GM21576 (cell line): Measurements from ENCODE around the gene CRTC2.
"Not testable (repeated sequence)": the region's sequence is repeated elsewhere in the genome, so short reads cannot be mapped to it uniquely, and the experiment has no call there.

Experiments used
- ATAC-seq: cut with Tn5 transposase; IDR thresholded peaks from one replicate; pipeline ENCODE4 v1.9.1; 2021; ENCODE audit warnings: mild to moderate bottlenecking, moderate library complexity; ENCODE audit not compliant: unreplicated experiment

Gene CRTC2, protein sequence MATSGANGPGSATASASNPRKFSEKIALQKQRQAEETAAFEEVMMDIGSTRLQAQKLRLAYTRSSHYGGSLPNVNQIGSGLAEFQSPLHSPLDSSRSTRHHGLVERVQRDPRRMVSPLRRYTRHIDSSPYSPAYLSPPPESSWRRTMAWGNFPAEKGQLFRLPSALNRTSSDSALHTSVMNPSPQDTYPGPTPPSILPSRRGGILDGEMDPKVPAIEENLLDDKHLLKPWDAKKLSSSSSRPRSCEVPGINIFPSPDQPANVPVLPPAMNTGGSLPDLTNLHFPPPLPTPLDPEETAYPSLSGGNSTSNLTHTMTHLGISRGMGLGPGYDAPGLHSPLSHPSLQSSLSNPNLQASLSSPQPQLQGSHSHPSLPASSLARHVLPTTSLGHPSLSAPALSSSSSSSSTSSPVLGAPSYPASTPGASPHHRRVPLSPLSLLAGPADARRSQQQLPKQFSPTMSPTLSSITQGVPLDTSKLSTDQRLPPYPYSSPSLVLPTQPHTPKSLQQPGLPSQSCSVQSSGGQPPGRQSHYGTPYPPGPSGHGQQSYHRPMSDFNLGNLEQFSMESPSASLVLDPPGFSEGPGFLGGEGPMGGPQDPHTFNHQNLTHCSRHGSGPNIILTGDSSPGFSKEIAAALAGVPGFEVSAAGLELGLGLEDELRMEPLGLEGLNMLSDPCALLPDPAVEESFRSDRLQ

DNA sequence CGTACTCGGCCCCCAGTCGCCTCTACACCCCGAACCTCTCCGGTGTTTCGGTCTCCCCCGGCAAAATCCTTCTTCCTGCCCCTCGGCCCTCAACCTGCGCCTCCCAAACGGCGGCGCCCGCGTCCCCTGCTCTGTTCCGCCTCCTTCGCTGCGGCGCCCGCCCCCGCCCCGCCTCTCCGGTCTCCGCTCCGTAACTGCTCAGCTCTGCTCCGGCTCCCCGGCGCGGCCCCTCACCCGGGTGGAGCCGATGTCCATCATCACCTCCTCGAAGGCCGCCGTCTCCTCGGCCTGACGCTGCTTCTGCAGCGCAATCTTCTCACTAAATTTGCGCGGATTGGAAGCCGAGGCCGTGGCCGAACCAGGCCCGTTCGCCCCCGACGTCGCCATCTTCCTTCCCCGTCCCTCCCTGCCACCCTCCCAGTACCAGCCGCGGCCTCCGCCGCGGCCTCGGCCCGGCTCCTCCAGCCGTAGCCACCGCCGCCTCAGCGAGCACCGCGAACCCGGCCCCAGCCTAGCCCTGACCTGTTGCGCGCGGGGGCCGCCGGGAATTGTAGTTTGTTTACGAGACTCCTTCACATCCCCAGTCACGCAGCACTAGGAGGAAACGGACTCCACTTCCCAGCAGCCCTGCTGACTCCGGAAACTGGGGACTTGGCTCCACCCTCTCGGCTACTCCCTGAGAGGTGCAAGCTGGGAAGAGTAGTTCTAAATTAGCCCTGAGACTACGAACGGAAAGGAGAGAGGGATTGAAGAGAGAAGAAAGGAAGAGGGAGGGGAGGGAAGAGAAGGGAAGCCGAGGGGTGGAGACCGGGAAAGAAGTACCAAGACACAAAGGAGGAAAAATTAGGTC lies at the start of gene CRTC2:
Gene CRTC2, minus strand, starts transcription at position 502 of the 850 bp plus-strand sequence. Its CDS starts 115 bp downstream, at position 387.
- ATAC-seq: peak; percentile 68

DNA sequence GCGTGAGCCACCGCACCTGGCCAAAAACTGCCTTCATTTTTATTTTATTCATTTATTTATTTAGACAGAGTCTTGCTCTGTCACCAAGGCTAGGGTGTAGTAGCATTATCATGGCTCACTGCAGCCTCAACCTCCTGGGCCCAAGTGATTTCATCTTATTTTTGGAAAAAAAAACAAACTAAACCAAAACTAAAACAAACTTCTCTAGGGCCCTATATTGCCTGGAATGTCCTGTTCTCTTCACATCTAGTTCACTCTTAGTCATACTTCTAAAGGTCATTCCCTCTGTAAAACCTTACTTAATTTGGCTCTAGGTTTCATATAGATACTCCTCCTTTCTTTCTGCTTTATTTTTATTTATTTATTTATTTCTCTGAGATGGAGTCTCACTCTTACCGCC lies 47.7 kb upstream of the CRTC2 start:
- ATAC-seq: no peak

DNA sequence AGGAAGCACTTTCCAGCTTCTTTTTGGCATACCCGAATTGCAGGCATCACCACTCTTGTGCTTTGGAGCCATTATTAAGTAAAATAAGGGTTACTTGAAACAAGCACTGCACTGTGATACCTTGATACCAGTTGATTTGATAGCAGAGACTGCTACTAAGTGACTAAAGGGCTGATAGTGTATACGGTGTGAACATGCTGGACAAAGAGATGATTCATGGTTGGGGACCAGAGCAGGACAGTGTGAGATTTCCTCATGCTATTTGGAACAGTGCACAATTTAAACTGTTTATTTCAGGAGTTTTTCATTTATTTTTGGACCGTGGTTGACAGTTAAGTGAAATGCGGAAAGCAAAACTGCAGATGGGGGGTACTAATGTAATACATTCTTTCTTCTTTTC lies 42.0 kb upstream of the CRTC2 start:
- ATAC-seq: no peak

DNA sequence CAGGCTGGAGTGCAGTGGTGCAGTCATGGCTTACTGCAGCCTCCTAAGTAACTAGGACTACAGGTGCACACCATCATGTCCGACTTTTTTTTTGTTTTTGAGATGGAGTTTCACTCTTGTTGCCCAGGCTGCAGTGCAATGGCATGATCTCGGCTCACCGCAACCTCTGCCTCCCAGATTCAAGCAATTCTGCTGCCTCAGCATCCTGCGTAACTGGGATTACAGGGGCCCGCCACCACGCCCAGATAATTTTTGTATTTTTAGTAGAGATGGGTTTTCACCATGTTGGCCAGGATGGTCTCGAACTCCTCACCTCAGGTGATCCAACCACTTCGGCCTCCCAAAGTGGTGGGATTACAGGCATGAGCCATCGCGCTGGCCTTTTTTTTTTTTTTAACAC lies 38.5 kb upstream of the CRTC2 start:
- not testable (repeated sequence) for ATAC-seq

DNA sequence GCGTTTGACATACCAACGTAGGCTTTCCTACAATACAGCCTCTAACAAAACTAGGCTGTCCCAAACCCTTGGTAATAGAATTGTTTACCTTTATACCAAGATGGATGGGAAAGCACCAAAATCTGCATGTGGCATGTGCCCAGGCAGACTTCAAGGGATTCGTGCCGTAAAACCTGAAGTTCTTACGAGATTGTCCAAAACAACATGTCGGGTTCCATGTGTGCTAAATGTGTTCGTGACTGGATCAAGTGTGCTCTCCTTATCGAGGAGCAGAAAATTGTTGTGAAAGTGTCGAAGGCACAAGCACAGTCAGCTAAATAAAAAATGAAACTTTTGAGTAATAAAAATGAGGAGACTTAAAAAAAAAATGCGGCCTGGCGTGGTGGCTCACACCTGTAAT lies 37.2 kb upstream of the CRTC2 start:
- no peak for ATAC-seq

DNA sequence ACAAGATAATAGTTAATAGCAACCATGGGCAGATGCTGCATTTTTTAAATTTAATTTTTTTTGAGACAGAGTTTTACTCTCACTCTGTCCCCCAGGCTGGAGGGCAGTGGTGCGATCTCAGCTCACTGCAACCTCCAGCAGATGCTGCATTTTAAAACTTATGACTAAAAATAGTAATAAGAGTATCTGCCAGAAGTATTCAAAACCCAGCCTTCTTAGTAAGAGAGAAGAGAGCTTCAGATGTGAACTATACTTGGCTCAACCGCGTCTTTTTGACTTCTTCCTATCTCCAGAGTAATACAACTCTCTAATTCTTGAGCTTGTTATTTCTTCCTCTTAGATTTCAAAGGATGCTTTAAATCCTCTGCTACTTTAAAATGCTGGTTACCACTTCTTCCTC lies 36.8 kb upstream of the CRTC2 start:
- no peak for ATAC-seq

DNA sequence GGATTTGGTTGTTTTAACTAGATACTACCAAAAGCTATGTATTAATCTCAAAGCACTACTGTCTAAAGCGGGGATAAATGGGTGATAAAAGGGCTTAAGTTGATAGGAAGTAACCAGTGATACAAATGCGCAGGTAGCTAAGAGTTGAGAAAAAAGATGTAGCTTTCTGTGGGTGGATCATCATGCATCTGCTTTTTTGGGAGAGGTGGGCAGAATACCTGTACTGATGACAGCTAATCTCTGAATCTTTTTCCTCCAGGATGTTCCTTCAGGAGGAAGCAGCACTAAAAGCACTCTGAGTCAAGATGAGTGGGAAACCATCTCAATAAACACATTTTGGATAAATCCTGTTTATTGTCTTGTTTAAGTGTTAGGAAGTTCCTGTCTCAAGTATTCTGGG lies 33.4 kb upstream of the CRTC2 start:
- ATAC-seq: no peak

DNA sequence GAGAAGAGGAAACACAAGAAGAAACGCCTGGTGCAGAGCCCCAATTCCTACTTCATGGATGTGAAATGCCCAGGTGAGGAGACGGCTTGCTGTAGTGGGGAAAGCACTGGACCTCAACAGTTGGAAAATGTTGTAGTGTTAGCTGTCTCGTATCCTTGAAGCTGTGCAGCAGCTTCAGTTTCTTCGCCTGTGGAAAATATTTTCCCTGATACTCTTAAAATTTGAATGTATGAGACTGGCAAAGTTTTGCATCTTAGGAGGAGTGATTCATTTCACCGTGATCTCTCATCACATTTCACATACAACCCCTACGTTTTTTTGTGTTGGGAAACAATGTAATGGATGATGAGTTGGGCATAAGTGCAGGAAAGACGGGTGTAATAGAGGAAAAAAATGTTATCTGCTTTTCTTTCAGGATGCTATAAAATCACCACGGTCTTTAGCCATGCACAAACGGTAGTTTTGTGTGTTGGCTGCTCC lies 32.8 kb upstream of the CRTC2 start:
- no peak for ATAC-seq

DNA sequence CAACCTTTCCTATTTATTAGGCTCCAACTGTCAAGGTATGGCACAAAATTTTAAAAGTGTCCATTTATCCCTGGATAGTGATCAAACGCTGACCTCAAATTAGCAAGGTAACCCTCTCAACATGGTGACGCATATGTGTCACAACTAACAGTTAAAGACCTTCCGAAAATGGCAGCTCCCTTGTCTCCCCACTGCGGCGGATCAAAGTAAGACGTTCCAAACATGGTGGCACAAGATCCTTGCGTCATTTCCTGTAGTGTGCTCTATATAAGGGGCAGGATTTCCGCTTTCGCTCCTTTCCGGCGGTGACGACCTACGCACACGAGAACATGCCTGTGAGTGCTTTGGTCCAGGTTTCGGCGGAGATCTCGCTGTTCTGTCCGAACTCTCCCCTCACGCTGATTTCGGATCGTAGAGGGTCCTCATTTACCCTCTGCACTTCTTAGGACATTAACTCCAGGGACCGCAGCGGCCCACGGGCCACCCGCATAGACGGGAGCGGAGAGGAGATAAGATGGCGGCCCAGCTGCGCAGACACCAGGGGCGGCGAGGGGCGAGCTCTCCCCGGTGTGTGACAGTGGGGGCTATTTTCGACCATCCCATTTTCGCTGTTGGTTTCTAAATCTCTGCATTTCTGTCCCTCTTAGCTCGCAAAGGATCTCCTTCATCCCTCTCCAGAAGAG lies 32.2 kb upstream of the CRTC2 start, which contains the start of gene RPS27:
Gene RPS27, plus strand, starts transcription at position 295 of the 683 bp plus-strand sequence. Its CDS starts 35 bp downstream, at position 330.
- peak; percentile 70 for ATAC-seq

DNA sequence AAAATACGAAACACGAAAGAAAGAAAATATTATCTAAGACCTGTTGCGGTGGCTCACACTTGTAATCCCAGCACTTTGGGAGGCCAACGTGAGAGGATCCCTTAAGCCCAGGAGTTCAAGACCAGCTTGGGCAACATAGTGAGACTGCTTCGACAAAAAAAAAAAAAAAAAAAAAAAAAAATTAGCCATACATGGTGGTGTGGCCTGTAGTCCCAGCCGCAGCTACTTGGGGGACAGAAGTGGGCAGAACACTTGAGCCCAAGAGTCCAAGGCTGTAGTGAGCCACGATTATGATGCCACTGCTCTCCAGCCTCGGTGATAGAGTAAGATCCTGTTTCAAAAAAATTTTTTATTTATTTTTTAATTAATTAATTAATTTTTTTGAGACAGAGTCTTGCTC lies 29.2 kb upstream of the CRTC2 start:
- no peak for ATAC-seq

DNA sequence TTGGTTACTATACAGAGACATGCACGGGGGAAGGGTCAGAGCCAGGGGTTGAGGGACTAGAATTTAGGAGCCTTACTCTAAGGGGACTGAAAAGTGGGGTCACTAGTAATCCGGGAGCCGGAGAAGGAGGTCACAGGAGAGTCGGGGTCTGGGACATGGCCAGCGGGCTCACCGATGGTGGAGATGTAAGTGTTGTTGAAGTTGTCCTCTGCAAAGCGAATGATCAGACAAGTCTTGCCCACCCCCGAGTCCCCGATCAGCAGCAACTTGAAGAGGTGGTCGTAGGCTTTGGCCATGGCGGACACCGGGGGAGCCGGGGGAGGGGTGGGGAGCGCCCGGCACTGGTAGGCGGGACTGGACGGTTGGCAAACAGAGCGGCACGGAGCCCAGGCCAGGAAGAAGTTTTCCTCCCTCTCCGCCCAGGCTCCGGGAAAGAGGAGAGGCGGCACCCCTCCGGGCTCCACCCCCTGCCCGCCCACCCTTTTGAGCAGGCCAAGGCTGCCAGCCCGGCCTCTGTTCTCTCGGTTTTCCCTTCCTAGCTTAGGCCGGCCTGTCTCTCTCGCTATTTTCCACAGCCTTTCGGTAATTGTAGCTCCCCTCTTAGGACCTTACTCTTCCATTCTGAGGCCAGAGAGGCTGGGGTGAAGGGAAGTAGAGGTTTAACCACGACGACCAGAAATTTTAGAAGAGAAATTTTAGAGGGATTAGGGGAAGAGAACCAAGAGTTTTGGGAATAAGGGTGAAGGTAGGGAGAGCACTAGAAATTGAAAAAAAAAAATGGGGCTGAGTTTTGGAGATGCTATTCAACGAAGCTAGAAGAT lies 27.7 kb upstream of the CRTC2 start, which contains the start of gene RAB13:
Gene RAB13, minus strand, starts transcription at position 399 of the 821 bp plus-strand sequence. Its CDS starts 103 bp downstream, at position 296.
- no peak for ATAC-seq

DNA sequence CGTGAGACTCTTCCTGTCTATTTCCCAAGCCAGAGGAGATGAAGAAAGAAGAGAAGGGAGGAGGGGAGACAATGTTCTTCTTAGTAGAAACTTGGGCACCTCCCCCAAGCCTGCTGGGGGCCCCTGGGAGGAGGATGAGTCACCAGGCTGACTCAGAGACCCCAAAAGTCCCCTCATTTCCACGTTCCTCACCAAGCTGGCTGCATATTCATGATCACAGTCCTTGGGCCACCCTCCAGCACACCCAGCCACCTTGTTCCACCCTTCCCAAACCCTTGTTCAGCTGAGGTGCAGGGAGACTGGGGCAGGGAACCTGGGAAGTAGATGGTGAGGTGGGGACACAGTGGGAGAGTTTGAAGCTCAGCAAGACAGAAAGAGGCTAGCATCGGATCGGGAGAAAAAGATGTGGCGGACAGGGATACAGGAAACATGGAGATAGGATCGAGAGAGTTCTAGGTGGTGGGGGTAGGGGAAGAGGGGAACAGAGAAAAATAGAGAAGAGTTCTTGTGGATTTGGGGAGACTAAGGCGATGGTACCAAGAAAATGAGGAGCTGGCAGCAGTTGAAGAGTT lies 27.0 kb upstream of the CRTC2 start:
- no peak for ATAC-seq

DNA sequence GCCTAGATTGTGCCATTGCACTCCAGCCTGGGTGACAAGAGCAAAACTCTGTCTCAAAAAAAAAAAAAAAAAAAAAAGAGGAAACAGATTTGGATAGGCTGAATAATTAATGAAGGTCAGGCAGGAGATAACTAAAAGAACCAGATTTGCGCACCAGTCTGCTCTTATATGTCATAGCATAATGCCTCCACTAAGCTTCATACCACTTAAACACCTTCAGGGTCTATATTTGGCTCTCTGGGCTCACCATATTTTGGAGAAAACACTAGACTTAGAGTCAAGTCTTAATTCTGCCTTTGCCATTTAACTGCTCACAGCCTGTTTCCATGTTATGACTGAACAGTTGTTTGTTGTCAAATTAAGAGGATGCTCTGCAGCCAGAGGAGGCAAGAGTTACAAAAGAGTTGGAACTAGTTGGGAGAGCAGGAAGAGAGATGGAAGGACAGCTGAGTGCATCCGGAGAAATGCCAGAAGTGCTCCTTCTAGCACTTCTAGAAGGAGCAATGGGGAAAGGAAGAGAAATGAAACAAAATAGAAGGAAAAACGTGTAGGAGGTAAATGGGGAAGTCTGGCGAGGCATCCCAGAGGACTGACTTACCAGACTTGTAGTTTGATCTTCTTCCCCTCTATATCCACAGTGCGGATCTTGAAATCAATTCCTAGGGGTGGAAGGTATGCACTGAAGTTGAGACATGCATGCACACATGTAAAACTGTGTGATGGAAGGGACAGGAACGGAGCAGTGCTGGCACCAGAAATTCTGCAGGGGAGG lies 25.9 kb upstream of the CRTC2 start:
- no peak for ATAC-seq

DNA sequence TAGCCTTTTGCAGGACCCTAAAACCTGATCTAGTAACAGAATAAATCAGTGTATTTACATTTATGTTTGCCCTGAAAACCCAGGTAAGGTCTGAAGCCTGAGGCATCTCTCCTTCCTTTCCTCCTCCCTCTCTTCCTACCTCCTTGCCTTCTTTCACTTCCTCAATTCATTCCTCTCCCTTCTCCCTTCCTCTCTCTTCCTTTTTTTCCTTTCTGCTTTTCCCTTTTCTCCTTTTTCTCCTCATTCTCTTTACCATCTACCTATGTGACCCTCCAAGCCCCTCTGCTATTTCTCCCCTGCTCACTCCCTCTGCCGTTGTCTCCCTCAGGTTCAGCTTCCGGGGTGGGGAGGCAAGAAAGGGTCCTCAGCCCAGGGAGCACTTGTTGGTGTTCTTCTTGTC lies 23.3 kb upstream of the CRTC2 start:
- ATAC-seq: not testable (repeated sequence)

DNA sequence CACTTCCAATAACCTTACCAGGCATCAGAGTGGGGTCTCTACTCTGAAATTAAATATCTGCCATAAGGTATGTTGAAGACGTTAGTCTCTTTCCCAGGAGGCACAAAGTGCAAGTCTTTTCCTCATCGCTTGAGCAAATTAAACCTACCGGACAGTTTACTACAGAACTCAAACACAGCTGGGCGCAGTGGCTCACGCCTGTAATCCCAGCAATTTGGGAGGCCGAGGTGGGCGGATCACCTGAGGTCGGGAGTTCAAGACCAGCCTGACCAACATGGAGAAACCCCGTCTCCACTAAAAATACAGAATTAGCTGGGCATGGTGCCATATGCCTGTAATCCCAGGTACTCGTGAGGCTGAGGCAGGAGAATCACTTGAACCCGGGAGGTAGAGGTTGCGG lies 20.7 kb upstream of the CRTC2 start:
- ATAC-seq: not testable (repeated sequence)

DNA sequence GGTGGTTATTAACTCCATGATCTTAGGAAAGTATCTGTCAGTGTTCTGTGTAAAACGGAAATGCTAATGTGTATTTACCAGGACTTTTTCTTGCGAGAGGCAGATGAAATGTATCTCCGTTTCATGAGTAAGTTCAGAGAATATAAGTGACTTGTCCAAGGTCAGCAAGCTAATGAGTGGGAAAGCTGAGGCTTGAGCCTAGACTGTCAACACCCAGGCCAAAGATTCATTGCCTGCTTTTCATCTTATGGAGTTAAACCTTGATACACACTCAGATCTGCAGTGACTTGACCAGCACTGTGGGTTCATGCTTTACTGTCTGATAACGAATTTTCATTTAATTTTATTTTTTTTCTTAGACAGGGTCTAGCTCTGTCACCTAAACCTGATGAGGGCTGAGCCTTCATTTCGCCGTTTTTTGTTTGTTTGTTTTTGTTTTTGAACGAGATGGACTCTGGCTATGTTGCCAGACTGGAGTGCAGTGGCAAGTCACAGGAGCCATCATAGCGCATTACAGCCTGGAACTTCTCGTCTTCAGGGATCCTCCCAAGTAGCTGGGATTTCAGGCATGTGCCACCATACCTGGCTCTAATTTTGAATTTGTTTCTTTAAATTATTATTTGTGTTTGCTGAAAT lies 20.0 kb upstream of the CRTC2 start:
- ATAC-seq: peak; percentile 8

DNA sequence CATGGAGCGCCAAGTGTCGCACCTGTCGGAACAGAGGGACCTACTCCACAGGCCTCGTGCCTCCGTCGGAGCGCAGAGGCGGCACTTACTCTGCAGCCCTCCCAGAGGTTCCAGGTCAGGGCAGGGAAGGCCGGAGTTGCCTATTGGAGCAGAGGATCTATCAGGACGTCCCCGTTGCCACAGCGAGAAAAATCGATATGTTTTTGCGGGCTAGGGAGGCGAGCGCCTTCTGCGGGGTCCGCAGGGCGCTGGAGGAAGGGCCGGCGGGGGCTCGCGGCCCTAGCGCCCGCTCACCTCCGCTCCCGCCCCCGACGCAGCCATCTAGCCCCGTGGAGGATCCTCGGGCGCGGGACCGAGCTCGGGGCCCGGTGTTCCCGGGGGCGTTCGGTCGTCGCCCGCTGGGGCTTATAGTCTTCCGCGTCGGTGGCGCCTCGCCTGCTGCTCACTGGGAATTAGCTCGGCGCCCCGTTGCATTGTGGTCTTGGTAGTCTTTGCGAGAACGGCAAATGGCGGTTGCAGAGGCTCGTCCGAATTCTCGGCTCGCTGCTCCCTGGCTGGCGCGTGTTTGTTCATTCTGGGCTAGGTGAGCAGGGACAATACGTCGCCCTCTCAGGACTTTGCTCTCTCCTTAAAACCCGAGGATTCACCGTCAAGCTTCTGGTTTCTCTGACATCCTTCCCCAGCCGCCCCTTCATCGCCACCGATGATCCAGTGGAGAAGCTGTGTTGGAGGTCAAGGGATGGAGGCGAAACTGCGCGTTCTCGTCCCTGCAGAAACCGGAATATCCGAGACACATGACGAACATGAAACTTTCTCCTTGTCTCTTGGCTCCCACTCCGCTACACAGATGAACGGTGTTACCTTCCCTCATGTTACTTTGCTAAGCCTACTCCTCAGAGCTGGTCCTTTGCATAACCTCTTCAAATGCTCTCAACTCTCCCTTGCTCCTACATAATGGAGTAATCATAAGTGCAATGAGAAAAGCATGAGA lies 19.1 kb upstream of the CRTC2 start, which contains the start of gene JTB:
Gene JTB, minus strand, starts transcription at position 425 of the 991 bp plus-strand sequence. Its CDS starts 422 bp downstream, at position 3.
- peak; percentile 65 for ATAC-seq
